Activated naive CD4-positive, alpha-beta T cell treated with anti-CD3 and anti-CD28 coated beads, Interleukin-2, amount 50 U/mL, for 16 hours (primary cell): ENCODE measurements around the gene PRDM10.

Source experiments
- DNase-seq: peaks from one replicate; pipeline ENCODE4 v3.0.0-alpha.2; 2020

PRDM10 gene

DNA sequence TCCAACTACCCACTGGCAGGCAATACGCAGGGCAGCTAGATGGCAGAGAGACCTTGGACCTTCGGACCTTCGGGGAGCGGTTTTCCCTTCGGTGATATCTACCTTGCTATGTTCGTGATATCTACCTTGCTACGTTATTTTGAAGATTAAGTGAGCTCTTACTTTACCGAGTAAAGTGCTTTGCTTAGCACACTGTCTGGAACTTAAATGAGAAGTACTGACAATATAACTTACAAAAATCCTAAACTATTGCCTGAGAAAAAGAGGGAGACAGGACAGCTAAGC, 1.0 kb upstream of the PRDM10 start:
- DNase-seq = no peak

- peak; percentile 86 for DNase-seq
Measured at GRCh38 chr11:130002846-130003716, 446 bp upstream of the PRDM10 start.

DNA sequence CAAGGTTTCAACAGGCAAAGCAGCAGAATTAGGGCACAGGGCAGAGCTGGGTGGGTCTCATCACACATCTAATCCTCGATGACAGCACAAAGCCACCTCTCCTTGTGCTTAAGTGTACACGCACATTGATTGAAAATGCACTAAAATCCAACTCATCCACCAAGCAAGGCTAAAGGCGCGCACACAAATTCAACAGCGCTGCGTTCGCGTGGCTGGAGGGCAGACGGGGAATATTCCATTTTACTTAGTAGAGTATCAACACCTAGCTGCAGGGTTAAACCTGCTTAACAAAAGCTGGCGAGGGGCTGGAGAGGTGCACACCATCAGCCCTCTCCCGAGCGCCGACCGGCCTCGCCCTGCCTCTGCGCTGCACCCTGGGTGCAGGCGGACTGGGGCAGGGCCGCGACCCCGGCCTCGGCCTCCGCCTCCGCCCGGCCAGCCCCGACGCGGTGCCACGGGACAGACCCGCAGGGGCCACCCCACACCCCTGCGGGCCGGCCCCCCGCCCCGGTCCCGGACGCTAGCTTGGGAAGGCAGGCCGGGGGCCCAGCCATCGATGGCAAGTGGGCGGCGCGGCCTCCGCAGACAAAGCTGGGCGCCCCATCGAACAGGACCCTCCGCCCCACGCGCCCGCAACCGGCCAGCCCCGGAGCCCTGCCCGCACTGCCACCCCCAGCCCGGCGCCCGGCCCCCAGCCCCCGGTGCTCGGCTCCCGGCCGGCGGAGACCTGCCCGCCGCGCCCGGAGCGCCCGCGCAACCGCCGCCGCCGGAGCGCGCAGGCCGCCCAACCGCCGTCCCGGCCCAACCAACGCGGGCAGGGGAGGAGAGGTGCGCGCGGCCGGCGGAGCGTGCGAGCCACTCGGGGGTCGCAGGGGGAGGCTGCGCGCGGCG, 929 bp downstream of the PRDM10 start:
- peak; percentile 42 for DNase-seq

GRCh38 chr11:130000552-130001176, 2.0 kb downstream of the PRDM10 start:
- DNase-seq = no peak

- DNase-seq = no peak
Measured at GRCh38 chr11:129999407-129999806, 3.2 kb downstream of the PRDM10 start.

DNA sequence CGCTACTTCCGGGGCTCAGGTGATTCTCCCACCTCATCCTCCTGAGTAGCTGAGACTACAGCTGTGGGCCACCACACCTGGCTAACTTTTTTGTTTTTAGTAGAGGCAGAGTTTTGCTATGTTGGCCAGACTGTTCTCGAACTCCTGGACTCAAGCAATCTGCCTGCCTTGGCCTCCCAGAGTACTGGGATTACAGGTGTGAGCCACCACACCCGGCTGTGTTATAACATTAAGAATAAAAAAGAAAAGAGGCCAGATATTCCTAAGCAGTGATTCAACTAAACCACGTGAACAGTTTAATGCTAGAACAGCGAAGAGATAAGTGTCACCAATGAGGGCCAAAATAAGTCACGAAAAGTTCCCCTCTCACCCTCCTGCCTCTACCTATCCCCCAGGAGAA, 3.7 kb downstream of the PRDM10 start:
- no peak for DNase-seq

GRCh38 chr11:129998107-129998506, 4.5 kb downstream of the PRDM10 start:
- no peak for DNase-seq

DNA sequence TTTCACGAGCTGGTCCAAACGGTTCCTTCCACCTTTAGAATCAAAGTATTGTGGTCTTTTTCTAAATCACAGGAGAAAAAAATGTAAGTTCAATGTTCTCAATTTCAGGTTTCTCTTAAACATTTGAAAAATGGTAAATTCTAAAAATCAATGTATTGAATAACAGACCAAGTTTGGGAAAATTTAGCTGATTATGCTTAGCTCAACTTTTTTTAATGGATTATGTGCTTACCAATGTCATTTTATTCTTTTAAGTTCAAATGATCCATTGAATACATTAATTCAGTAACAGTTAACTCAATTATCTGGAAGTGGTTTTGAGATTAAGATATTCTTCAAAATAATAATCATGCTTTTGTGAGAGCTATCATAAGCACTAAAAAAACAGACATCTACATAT, 5.1 kb downstream of the PRDM10 start:
- DNase-seq = no peak

DNA sequence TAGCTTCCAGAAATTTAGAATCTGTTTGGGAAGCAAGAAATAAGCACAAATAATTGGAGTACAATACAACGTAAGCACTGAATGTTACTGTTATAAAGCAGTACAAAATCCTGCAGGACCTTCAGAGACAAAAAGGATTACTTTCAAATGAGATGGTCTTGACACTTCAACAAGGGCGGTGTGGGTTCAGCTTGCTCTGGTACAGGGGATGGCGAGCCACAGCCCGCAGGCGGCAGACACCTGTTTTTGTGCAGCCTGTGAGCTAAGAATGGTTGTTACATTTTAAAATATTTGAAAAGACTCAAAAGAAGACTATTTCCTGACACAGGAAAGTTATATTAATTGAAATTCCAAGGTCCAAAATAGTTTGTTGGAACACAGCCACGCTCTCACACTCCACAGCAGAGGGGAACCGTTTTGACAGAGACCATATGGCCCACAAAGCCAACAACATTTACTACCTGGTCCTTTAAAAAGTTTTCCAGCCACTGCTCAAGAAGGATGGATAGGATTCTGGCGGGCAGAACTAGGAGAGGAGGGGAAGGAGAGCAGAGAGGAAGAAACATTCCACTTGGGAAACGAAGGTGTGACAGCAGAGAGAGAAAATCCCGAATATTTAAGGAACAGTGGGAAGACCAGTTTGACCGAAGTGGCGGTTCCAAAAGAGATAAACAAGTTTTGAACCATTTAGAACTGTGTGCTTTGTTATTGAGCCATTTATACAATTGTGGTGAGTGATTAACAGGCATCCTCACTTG, 6.3 kb downstream of the PRDM10 start:
- DNase-seq = no peak

GRCh38 chr11:129995163-129995562, 7.5 kb downstream of the PRDM10 start:
- no peak for DNase-seq

GRCh38 chr11:129992161-129992944, 10.3 kb downstream of the PRDM10 start:
- peak; percentile 52 for DNase-seq

GRCh38 chr11:129989149-129989813, 13.4 kb downstream of the PRDM10 start:
- DNase-seq = no peak

GRCh38 chr11:129987950-129988349, 14.7 kb downstream of the PRDM10 start:
- DNase-seq = no peak

- no peak for DNase-seq
Measured at GRCh38 chr11:129985823-129986222, 16.8 kb downstream of the PRDM10 start.

DNA sequence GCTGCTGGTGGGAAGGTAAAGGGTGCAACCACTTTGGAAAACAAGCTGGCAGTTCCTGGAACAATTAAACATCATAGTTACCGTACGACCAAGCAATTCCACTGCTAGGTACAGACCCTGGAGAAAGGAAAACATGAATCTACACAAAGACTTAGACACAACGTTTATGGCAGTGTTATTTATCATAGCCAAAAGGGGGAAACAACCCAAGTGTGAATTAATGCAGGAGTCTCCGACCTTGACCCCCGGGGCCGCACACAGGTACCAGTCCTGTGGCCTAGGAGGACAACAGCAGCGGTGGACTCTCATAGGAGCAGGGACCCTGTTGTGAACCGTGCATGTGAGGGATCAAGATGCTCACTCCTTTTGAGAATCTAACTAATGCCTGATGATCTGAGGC, 22.5 kb downstream of the PRDM10 start:
- no peak for DNase-seq

- no peak for DNase-seq
Measured at GRCh38 chr11:129979046-129979605, 23.5 kb downstream of the PRDM10 start.

DNA sequence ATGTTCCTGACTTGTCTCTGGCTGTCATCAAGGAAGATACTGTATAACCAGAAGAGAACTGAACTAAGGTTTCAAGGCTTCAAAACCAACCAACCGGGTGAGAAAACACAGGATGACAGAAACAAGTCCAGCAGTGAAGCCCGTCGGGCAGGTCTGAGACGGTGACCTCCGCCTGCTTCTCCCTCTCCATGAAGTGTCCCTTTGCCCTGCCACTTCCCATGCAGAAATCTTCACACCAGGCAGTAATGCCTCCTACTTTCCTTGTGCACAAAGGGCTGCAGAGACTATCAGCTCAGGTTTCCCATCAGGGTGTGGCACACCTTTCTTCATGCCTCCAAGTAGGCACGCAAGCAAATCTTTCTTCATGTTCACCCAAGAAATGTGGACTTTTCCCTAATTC, 24.2 kb downstream of the PRDM10 start:
- no peak for DNase-seq

DNA sequence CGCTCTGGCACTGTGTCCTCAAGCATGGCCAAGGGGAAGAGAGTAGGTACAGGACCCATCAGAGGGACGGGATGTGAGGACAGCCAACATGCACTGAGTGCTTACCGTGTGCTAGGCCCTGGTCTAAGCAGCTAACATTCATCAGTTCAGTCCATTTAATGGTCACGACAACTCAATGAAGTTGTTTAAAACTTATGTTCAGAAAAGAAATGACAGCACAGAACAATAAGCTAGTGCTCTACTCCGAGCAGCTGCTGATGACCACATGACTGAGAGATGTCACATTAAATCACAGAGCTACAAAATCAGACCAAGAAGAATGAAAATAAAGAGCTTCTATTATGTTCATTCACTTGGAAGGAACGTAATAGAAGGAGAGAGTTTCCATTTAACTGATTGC, 26.3 kb downstream of the PRDM10 start:
- DNase-seq = no peak

- no peak for DNase-seq
Measured at GRCh38 chr11:129975543-129975942, 27.1 kb downstream of the PRDM10 start.

GRCh38 chr11:129974672-129975071, 28.0 kb downstream of the PRDM10 start:
- no peak for DNase-seq

DNA sequence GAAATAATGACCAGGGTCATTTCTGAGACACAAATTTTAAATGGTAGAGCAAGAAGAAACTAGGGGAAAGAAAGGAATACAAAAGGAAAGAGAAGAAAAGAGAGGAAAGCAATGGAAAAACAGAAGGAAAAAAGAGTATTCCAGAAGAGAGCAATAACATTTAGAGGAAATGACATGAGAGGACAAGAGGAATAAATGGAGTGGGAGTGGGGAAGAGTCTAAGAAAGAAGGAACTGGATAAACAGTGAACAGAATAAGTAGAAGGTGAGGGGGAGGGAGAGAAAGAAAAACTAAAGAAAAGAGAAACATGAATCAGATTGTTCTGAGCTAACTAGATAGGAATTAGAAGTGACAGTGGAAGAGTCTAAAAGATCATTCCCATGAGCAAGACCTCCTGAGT, 28.4 kb downstream of the PRDM10 start:
- DNase-seq = no peak
